Esophagus (tissue), 2 donors: ENCODE results near the gene WDR76. TPM values are rescaled to one million over a fixed set of nuclear protein-coding genes. Genes with fewer than 3 reads are reported as not detected.

Experiments used
- H3K27ac ChIP-seq, 2 donors: one replicate each; pipeline ENCODE4 v1.5.1; 2013; ENCODE audit warnings: low read depth in 2 of 2, mild to moderate bottlenecking in 2 of 2, inconsistent platforms in 1 of 2, low read length in 1 of 2, moderate library complexity in 1 of 2
- H3K27me3 ChIP-seq, 2 donors: one replicate each; pipeline ENCODE4 v1.6.1; 2013; ENCODE audit warnings: low read length in 2 of 2, control low read depth in 1 of 2, mild to moderate bottlenecking in 1 of 2; ENCODE audit not compliant: insufficient read depth in 2 of 2, control insufficient read depth in 1 of 2
- H3K36me3 ChIP-seq, 2 donors: one replicate each; pipeline ENCODE4 v1.6.1; 2013; ENCODE audit warnings: low read length in 1 of 2; ENCODE audit not compliant: control insufficient read depth in 2 of 2, insufficient read depth in 2 of 2
- H3K4me1 ChIP-seq, 2 donors: one replicate each; pipeline ENCODE4 v1.6.1; 2013; ENCODE audit warnings: low read length in 1 of 2; ENCODE audit not compliant: control insufficient read depth in 2 of 2, insufficient read depth in 2 of 2
- H3K4me3 ChIP-seq, 2 donors: one replicate each; pipeline ENCODE4 v1.5.1; 2013; ENCODE audit warnings: low read length in 2 of 2, mild to moderate bottlenecking in 2 of 2, low read depth in 1 of 2, moderate library complexity in 1 of 2
- H3K9me3 ChIP-seq, 2 donors: one replicate each; pipeline ENCODE4 v1.6.1; 2013; ENCODE audit warnings: mild to moderate bottlenecking in 2 of 2, low read depth in 1 of 2, low read length in 1 of 2, moderate library complexity in 1 of 2; ENCODE audit not compliant: control insufficient read depth in 2 of 2, insufficient read depth in 1 of 2
- WGBS, 2 donors: extraction: QIAGEN DNeasy Blood & Tissue Kit; methylation state at CpG; one replicate each; pipeline ENCODE4 v1.1.7; 2013; 5-methylcytosine and 5-hydroxymethylcytosine counted together
- polyA plus RNA-seq, 2 donors: library from polyadenylated mRNA; stranded (reverse); fragments of 200-250 nt; gene quantifications; one replicate each; pipeline ENCODE4 v1.2.3, GENCODE V29; 2013
- donor health status: healthy with polysubstance abuse.
- donor health status: Bipolar disorder and iron deficiency.

WDR76 gene
- polyA plus RNA-seq, 2 donors: 2.5 to 5.0 TPM

GRCh38 chr15:43916326-43916660 is 89.5 kb downstream of the WDR76 start:
- H3K27ac ChIP-seq: no peak overlapping the region
- no peaks in the 10 kb centered on the region for H3K36me3 ChIP-seq
- H3K4me3 ChIP-seq: no peak overlapping the region
- no peaks in the 10 kb centered on the region for H3K27me3 ChIP-seq
- 76 to 85% methylated on average over 4 of the region's 4 CpGs for WGBS, 2 donors
- H3K4me1 ChIP-seq: peaks cover 0 to 2% of the 10 kb centered on the region in 2 donors
- H3K9me3 ChIP-seq: no peaks in the 10 kb centered on the region

Other genes starting within 250 kb of the WDR76 start
- 10 to 100 TPM; 10.9 to 17.8 TPM for gene PPIP5K1, start 236.8 kb upstream of the WDR76 start, polyA plus RNA-seq
- gene CKMT1B, start 233.0 kb upstream of the WDR76 start, polyA plus RNA-seq: 10 to 100 TPM; 64.6 to 87.6 TPM
- under 1 TPM; 0.11 to 0.79 TPM for gene STRC, start 208.2 kb upstream of the WDR76 start, polyA plus RNA-seq
- 1 to 10 TPM; 2.1 to 7.4 TPM for gene CATSPER2, start 178.2 kb upstream of the WDR76 start, polyA plus RNA-seq
- gene CKMT1A, start 133.1 kb upstream of the WDR76 start, polyA plus RNA-seq: 10 to 100 TPM; 52.5 to 90.6 TPM
- 100 to 1,000 TPM in 1 of 2 donors, 10 to 100 TPM in 1; 90.6 to 140 TPM for gene PDIA3, start 80.6 kb upstream of the WDR76 start, polyA plus RNA-seq
- 10 to 100 TPM; 14.5 to 15.5 TPM for gene ELL3, start 50.0 kb upstream of the WDR76 start, polyA plus RNA-seq
- 1,000 to 10,000 TPM; 1,288 to 2,170 TPM for gene SERF2, start 34.7 kb upstream of the WDR76 start, polyA plus RNA-seq
- gene SERINC4, start 26.8 kb upstream of the WDR76 start, polyA plus RNA-seq: under 1 TPM; 0.18 to 0.24 TPM
- 10 to 100 TPM in 1 of 2 donors, 1 to 10 TPM in 1; 5.3 to 25.4 TPM for gene HYPK, start 26.4 kb upstream of the WDR76 start, polyA plus RNA-seq
- gene MFAP1, start 2.3 kb upstream of the WDR76 start, polyA plus RNA-seq: 10 to 100 TPM in 1 of 2 donors, 1 to 10 TPM in 1; 7.7 to 16.8 TPM